Activated naive CD4-positive, alpha-beta T cell treated with anti-CD3 and anti-CD28 coated beads, Interleukin-2, amount 50 U/mL, for 24 hours (primary cell): ENCODE data around the gene DOLPP1.

Source experiments
- H3K27ac Mint-ChIP-seq: one replicate; pipeline ENCODE4 v1.8.0; 2021; ENCODE audit warnings: mild to moderate bottlenecking, mixed read lengths
- H3K27me3 Mint-ChIP-seq: one replicate; pipeline ENCODE4 v1.8.0; 2021; ENCODE audit warnings: mixed read lengths
- H3K36me3 Mint-ChIP-seq: one replicate; pipeline ENCODE4 v1.8.0; 2021; ENCODE audit warnings: mixed read lengths
- H3K4me1 Mint-ChIP-seq: one replicate; pipeline ENCODE4 v1.8.0; 2021; ENCODE audit warnings: mixed read lengths
- H3K4me3 Mint-ChIP-seq: one replicate; pipeline ENCODE4 v1.8.0; 2021; ENCODE audit warnings: mild to moderate bottlenecking, mixed read lengths
- H3K9me3 Mint-ChIP-seq: one replicate; pipeline ENCODE4 v1.8.0; 2021; ENCODE audit warnings: mixed read lengths

Gene DOLPP1

DNA sequence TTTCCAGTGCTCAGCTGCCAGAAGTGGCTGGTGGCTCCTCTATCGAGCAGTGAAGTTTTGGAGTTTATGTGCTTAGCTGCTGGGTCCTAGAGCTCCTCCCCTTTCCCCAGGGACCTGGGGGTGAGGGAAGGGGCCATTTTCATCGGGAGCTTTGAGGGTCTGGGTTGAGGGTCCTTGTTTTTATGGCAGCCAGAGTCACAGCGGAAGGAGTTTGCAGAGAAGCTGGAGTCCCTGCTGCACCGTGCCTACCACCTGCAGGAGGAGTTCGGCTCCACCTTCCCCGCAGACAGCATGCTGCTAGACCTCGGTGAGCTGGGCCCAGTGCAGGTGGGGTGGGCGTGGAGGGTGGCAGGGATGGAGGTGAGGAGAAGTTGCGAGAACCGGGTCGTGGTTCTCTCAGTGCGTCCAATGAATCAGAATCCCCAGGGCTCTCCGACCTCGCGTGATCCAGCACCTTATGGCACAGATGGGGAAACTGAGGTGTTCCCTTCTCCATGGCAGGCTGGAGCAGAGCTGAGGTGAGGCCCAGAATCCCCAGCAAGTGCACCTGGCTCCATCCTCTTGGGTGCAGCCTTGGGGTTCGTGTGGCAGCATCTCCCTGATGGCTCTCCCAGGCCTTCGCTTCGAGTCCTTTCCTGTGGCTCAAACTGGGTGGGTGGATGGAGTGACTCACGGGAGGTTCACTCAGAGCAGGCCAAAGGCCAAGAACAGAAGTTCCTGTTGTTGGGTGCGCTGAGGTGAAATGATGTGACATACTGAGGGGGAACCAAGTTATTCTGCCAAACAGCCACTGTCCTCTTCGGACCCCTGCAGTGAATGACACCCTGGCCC lies 21.7 kb upstream of the DOLPP1 start:
- Mint-ChIP-seq H3K27me3 (no peaks in the 10 kb centered on the region), H3K4me3 (no peak overlapping the region), H3K9me3 (no peaks in the 10 kb centered on the region), H3K4me1 (no peaks in the 10 kb centered on the region), H3K36me3 (peaks cover 2% of the 10 kb centered on the region), H3K27ac (no peak overlapping the region)

DNA sequence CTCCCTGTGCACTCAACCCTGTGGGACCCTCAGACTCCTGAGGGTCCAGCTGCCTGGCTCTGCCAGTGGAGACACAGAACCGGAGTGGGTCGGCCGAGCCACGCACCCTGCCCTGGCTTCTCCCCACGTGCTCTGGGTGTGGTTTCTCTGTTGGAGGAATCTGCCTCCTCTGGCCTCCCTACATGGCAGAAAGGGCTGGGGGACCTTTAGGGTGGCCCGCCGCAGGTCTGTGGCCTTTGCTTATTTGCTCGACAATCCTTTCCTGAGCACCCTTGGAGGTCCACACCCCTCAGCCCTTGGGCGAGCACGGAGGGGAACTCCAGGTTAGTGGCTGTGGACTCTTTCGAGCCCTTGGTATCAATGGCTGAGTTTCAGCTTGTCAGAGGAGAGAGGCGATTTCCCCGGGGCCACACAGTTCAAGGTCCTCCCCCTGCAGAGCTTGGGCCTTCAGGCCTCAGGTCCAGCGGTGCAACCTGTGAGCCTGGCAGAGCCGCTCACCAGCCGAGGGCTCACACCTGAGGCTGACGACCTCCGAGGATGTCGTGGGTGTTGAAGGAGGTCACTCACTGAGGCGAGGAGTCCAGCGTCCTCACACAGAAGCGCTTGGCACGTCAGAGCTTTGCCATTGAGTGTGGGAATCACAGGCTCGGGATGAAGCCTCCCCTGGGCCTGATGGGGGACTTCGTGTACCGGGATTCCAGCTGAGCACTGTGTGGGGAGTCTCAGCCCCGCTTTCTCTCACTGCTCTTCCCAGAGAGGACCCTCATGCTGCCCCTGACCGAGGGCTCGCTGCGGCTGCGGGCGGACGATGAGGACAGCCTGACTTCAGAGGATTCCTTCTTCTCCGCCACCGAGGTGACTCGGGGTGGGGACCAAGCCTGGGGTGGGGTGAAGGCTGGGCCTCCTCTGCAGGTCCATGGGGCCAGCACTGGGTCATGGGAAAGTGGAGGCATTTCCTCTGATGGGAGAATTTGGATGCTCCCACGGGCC lies 20.8 kb upstream of the DOLPP1 start:
- Mint-ChIP-seq H3K9me3 (no peaks in the 10 kb centered on the region), H3K27ac (no peak overlapping the region), H3K4me3 (no peak overlapping the region), H3K4me1 (no peaks in the 10 kb centered on the region), H3K36me3 (no peaks in the 10 kb centered on the region), H3K27me3 (no peaks in the 10 kb centered on the region)

DNA sequence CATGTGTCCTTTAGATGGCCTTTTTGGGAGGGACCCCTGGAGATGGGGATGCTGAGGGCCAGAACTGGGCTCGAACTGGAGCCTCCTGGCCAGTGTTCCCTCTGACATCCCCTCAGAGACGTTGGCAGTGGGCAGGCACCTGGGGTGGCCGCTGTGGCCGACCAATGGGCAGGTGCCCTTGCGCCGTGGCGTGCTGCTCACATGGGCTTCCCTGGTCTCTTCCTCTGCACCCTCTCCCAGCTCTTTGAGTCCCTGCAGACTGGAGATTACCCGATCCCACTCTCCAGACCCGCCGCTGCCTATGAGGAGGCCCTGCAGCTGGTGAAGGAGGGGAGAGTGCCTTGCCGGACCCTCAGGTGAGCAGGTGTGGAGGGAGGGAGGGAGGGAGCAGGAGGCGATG lies 19.9 kb upstream of the DOLPP1 start:
- Mint-ChIP-seq H3K9me3 (no peaks in the 10 kb centered on the region), H3K27me3 (no peaks in the 10 kb centered on the region), H3K27ac (no peak overlapping the region), H3K4me3 (no peak overlapping the region), H3K36me3 (peaks cover 3% of the 10 kb centered on the region), H3K4me1 (no peaks in the 10 kb centered on the region)

DNA sequence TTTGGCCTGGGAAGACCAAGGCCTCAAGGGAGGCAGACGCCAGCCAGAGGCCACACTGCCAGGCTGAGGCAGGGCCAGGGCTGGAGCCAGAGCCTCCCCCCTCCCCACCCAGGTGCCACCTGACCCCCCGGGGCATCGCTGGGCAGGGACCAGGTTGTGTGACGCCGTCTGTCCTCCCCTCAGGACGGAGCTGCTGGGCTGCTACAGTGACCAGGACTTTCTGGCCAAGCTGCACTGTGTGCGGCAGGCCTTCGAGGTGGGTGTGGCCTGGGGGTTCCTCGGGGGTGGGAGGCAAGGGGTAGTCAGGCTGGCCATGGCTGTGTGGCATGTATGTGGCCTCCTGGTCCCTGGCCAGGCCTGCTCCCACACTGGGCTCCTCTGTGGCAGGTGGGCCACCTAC lies 17.9 kb upstream of the DOLPP1 start:
- Mint-ChIP-seq H3K4me3 (no peak overlapping the region), H3K4me1 (no peaks in the 10 kb centered on the region), H3K9me3 (no peaks in the 10 kb centered on the region), H3K27me3 (no peaks in the 10 kb centered on the region), H3K27ac (no peak overlapping the region), H3K36me3 (peaks cover 3% of the 10 kb centered on the region)

DNA sequence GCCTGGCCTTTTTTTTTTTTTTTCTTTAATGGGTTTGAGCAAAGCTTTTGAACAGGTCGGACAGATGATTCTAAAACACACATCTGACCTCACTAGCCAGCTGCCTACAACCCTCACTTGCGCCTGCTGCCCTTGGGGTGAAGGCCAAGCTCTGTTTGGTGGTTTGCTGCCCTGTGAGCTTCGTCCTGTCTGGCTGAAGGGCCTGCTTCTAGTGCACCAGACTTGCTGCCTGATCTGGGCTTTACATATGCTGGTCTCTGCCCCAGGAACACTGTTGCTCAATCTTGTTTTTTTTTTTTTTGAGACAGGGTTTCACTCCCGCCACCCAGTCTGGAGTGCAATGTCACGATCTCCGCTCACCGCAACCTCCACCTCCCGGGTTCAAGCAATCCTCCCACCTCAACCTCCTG lies 16.4 kb upstream of the DOLPP1 start:
- Mint-ChIP-seq H3K36me3 (peaks cover 3% of the 10 kb centered on the region), H3K4me3 (no peak overlapping the region), H3K9me3 (no peaks in the 10 kb centered on the region), H3K27me3 (no peaks in the 10 kb centered on the region), H3K4me1 (peaks cover 14% of the 10 kb centered on the region), H3K27ac (no peak overlapping the region)

DNA sequence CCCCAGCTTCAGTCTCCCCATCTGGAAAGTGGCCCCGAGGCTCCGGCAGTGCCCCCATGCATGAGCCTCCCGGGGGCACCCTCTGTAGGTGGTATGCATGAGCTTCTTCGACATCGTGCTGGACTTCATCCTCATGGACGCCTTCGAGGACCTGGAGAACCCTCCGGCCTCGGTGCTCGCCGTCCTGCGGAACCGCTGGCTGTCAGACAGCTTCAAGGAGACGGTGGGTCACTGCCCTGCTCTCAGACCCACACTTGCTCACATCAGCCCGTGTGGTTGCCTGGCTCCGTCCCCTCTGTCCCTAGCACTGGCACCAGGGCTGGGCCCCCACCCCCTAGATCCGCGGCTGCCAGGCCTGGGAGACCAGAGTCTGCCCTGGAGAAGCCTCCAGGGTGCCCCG lies 12.8 kb upstream of the DOLPP1 start:
- Mint-ChIP-seq H3K4me3 (no peak overlapping the region), H3K27me3 (no peaks in the 10 kb centered on the region), H3K4me1 (peaks cover 26% of the 10 kb centered on the region), H3K9me3 (no peaks in the 10 kb centered on the region), H3K27ac (peak overlapping the region; percentile 31), H3K36me3 (peaks cover 3% of the 10 kb centered on the region)

DNA sequence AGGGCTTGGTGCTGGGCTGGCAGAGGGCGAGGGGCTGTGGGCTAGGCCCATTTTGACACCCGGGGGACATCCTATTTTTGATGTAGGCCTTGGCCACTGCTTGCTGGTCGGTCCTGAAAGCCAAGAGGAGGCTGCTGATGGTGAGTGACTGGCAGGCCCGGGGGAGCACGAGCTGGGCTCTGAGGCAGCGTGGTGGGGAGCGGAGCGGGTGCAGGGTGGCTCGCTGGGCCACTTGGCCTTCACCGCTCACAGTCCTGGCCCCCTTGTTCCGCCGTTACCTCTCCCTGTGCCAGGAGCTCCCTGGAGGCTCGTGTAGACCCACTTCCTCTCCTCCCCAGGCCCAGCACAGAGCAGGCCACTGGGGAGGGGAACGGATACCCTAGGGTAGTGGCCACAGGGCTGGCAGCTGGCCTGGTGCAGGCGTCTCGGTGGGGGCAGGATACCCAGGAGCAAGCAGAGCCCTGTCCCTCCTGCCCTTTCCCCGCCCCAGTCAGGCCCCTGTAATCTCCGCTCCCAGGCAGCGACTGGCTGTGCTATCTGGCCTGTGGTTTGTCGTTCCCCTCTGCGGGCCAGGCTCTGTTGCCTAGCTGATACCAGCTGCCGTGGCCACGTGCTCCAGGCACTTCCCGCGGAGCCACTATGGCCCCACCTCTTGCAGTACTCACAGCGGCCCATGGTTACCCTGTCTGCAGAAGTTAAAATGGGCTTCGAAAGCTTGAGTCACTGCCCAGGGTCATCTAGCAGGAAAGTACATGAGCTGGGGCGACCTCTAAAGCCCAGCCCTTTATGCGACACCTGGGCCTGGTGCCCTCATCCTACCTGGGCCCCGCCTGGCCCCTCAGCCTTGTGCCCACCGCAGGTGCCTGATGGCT lies 11.7 kb upstream of the DOLPP1 start:
- no peaks in the 10 kb centered on the region for H3K27me3 Mint-ChIP-seq
- H3K27ac Mint-ChIP-seq = peak overlapping the region; percentile 97
- H3K4me3 Mint-ChIP-seq = peak overlapping the region; percentile 60
- H3K9me3 Mint-ChIP-seq = no peaks in the 10 kb centered on the region
- peaks cover 3% of the 10 kb centered on the region for H3K36me3 Mint-ChIP-seq
- peaks cover 26% of the 10 kb centered on the region for H3K4me1 Mint-ChIP-seq

DNA sequence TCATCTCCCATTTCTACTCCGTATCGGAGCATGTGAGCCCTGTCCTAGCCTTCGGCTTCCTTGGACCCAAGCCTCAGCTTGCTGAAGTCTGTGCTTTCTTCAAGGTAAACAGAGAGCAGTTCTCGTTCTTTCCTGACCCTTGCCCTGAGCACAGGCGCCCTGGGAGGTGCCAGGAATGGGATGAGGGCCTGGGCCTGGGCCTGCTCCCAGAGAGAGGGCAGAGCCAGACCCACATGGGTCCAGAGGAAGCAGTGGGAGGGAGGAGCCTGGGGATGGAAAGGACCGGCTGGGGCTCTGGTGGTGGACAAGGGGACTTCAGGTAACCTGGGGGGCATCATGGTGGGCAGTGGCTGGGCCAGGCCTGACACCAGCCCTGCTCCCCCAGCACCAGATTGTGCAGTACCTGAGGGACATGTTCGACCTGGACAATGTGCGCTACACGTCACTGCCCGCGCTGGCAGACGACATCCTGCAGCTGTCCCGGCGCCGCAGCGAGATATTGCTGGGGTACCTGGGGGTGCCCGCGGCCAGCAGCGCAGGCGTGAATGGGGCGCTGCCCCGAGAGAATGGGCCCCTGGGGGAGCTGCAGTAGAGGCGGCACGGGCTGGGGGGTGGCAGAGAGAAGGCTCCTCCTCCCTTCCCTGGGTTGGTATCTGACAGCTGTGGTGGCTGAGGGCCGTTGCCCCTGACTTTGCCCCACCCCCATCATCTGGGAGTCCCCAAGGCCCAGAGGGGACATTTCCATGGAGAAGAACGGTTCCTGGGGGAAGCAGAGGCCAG lies 10.9 kb upstream of the DOLPP1 start:
- no peaks in the 10 kb centered on the region for H3K27me3 Mint-ChIP-seq
- no peak overlapping the region for H3K27ac Mint-ChIP-seq
- no peaks in the 10 kb centered on the region for H3K9me3 Mint-ChIP-seq
- no peak overlapping the region for H3K4me3 Mint-ChIP-seq
- peaks cover 26% of the 10 kb centered on the region for H3K4me1 Mint-ChIP-seq
- peaks cover 3% of the 10 kb centered on the region for H3K36me3 Mint-ChIP-seq

DNA sequence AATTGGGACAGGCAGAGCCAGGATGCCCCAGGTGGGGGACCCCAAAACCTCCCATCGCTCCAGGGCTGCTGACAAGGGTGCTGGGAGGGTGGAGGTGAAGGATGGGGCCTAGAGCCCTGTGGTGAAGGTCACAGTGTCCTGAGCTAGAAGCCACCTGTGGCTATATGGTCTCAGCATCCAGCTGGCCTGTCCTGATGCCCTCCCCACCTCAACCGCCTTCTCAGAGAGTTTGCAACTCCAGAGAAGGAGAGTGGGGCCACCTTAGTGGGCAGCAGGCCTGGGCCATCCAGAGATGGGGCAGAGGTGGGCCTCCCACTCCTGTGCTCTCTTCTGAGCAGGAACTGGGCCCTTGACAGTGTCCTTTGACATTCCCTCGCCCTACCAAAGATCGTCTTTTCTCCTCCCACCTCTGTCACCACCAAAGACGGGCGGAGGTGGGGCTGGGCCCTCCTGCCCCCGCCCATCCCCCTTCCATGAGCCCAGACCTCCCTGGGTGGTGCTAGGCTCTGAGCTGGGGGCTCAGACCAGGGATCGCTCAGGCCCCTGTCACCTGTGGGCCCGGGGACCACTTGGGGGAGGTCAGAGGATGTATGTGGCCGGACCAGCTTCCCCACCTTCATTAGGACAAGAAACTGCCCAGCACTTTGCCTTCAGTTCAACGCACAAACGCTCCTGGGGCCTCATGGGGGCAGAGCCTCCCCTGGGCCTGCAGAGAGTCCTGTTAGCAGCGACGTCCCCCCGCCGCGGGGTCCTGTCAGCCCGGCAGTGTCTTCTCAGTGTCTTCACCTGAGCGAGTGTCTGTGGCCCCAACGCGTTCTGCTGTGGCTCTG lies 10.0 kb upstream of the DOLPP1 start:
- Mint-ChIP-seq H3K9me3 (no peaks in the 10 kb centered on the region), H3K4me3 (no peak overlapping the region)

DNA sequence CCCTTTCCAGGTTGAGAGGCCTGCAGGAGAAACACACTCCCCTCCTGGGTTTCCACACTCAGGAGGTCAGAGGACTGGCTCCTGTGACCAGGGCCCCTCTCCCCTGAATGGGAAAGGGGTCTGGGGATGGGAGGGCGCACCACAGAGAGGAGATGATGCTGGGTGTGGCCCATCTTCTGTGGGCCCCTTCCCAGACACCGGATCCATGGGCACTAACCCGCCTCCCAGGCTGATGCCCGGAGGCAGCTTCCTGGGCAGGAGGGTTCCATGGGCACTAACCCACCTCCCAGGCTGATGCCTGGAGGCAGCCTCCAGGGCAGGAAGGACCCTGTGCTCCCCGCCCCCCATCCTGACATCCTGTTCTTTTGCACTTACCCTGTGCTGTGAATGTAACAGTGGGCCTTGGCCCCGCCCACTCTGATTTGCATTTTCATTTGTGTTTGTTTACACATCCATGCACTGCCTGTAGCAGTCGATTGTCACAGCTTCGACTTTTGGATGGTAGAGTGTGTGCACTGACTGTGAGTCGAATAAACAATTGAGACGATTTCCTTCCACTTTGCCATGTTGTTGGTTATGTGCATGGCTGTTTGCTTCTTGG lies 9.3 kb upstream of the DOLPP1 start:
- no peaks in the 10 kb centered on the region for H3K27me3 Mint-ChIP-seq
- H3K9me3 Mint-ChIP-seq = no peaks in the 10 kb centered on the region
- peaks cover 26% of the 10 kb centered on the region for H3K4me1 Mint-ChIP-seq
- no peaks in the 10 kb centered on the region for H3K36me3 Mint-ChIP-seq
- H3K4me3 Mint-ChIP-seq = no peak overlapping the region
- H3K27ac Mint-ChIP-seq = no peak overlapping the region

More for the DNA sequence above, 10.0 kb upstream of the DOLPP1 start:
- H3K36me3 Mint-ChIP-seq = no peaks in the 10 kb centered on the region
- H3K27me3 Mint-ChIP-seq = no peaks in the 10 kb centered on the region
- H3K27ac Mint-ChIP-seq = no peak overlapping the region
- peaks cover 26% of the 10 kb centered on the region for H3K4me1 Mint-ChIP-seq

DNA sequence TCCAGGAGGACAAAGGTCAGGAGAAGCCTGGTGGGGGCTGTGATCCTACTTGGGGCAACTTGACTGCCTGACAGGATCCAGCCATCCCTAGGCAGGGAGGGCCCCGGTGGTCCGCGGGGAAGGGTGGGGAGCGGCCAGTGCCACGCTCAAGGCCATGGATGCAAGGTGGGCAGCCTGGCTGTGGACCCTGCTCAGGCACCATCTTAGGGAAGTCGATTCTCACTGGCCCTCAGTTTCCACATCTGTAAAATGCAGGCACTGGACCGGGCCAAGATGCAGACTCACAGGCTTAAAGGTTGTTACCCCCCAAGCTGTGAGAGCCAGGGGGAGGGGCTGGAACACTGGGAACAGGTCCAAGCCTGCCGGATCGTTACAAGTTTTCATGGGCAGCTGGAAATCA lies 8.7 kb upstream of the DOLPP1 start:
- H3K27ac Mint-ChIP-seq = no peak overlapping the region
- H3K4me3 Mint-ChIP-seq = no peak overlapping the region
- peaks cover 26% of the 10 kb centered on the region for H3K4me1 Mint-ChIP-seq
- no peaks in the 10 kb centered on the region for H3K9me3 Mint-ChIP-seq
- H3K27me3 Mint-ChIP-seq = no peaks in the 10 kb centered on the region
- H3K36me3 Mint-ChIP-seq = no peaks in the 10 kb centered on the region

DNA sequence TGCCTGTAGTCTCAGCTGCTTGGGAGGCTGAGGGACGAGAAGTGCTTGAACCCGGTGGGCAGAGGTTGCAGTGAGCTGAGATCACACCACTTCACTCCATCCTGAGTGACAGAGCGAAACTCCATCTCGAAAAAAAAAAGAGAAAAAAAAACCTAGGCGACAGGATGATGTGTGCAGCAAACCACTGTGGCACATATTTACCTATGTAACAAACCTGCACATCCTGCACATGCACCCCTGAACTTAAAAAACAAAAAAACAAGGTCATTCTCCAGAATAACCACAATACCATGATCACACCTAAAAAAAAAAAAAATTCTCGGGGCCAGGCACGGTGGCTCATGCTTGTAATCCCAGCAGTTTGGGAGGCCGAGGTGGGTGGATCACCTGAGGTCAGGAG lies 7.5 kb upstream of the DOLPP1 start:
- peaks cover 23% of the 10 kb centered on the region for H3K4me1 Mint-ChIP-seq
- no peaks in the 10 kb centered on the region for H3K27me3 Mint-ChIP-seq
- H3K9me3 Mint-ChIP-seq = no peaks in the 10 kb centered on the region
- H3K4me3 Mint-ChIP-seq = no peak overlapping the region
- no peaks in the 10 kb centered on the region for H3K36me3 Mint-ChIP-seq
- H3K27ac Mint-ChIP-seq = no peak overlapping the region

DNA sequence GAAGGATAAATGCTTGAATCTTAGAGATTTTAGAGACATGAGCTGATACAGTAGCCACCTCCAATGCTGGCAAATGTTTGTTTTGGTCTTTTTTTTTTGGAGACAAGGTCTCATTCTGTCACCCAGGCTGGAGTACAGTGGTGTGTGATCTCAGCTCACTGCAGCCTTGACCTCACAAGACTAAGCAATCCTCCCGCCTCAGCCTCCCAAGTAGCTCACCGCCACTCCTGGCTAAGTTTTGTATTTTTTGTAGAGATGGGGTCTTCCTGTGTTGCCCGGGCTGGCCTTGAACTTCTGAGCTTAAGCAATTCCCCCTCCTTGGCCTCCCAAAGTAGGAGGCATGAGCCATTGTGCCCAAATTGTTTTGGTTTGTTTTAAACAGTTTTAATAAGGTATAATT lies 6.8 kb upstream of the DOLPP1 start:
- H3K27ac Mint-ChIP-seq = no peak overlapping the region
- no peaks in the 10 kb centered on the region for H3K36me3 Mint-ChIP-seq
- peaks cover 16% of the 10 kb centered on the region for H3K4me1 Mint-ChIP-seq
- H3K9me3 Mint-ChIP-seq = no peaks in the 10 kb centered on the region
- H3K4me3 Mint-ChIP-seq = no peak overlapping the region
- H3K27me3 Mint-ChIP-seq = no peaks in the 10 kb centered on the region
